Right lobe of liver (tissue), 4 donors: ENCODE data around the gene RSL1D1.

Experiments used
- CTCF ChIP-seq, 4 donors: fragments of 200-600 bp in 3 of 4; fragments of 450-650 bp in 1 of 4; IDR thresholded peaks; one replicate each; pipeline versions ENCODE4 v1.5.1 to v1.8.0; 2016 to 2022; ENCODE audit warnings: antibody characterized with exemption in 4 of 4, mild to moderate bottlenecking in 2 of 4
- POLR2A ChIP-seq: fragments of 450-650 bp; IDR thresholded peaks from one replicate; pipeline ENCODE4 v1.6.1; 2017; ENCODE audit warnings: antibody characterized with exemption, mild to moderate bottlenecking
- donor health status: DM: no; HTN: no; CAD: no.
- donor health status: DM: no; HTN: no; CAD: no.
- donor health status: DM: no; HTN: yes; CAD: no.

- TF ChIP-seq CTCF (IDR thresholded peaks at IDR 0.05) (no peak), POLR2A (no peak)
Measured at GRCh38 chr16:11819798-11820197, 31.5 kb downstream of the RSL1D1 start.
